GM13977 (cell line): ENCODE data around the gene DAB2.

Source experiments
- DNase-seq: peaks from one replicate; pipeline ENCODE4 v3.0.0; 2012; ENCODE audit warnings: low spot score
- CTCF ChIP-seq: IDR thresholded peaks from 2 replicates; pipeline ENCODE4 v1.5.1; 2012; ENCODE audit warnings: mild to moderate bottlenecking, control low read depth; ENCODE audit not compliant: insufficient read depth; ENCODE audit errors: extremely low read depth, missing control alignments
- in situ Hi-C: fragments of 300-500 bp; cut with MboI; formaldehyde crosslinking; loops from one replicate; pipeline ENCODE4 v1.12.0; 2022; ENCODE audit warnings: low sequenced_read_pairs, low pct_unique_long_range_greater_than_20kb, mixed read lengths, inconsistent platforms; ENCODE audit not compliant: unreplicated experiment

Gene DAB2

GRCh38 chr5:39450487-39450886, 25.7 kb upstream of the DAB2 start:
- no peak for DNase-seq
- TF ChIP-seq CTCF = no peak
- in situ Hi-C loops = no loop called here

GRCh38 chr5:39449591-39449990, 24.8 kb upstream of the DAB2 start:
- in situ Hi-C loops = no loop called here
- no peak for TF ChIP-seq CTCF
- DNase-seq = no peak

GRCh38 chr5:39448506-39449128, 23.8 kb upstream of the DAB2 start:
- no peak for DNase-seq
- TF ChIP-seq CTCF = no peak
- in situ Hi-C loops = no loop called here

- DNase-seq = no peak
- in situ Hi-C loops = no loop called here
- no peak for TF ChIP-seq CTCF
These were observed 23.2 kb upstream of the DAB2 start for GRCh38 chr5:39447968-39448367.

- no peak for DNase-seq
- in situ Hi-C loops = no loop called here
- TF ChIP-seq CTCF = no peak
These were observed 22.3 kb upstream of the DAB2 start for GRCh38 chr5:39447059-39447458.

GRCh38 chr5:39446231-39446630, 21.5 kb upstream of the DAB2 start:
- no peak for TF ChIP-seq CTCF
- DNase-seq = no peak
- in situ Hi-C loops = no loop called here

GRCh38 chr5:39443911-39444310, 19.1 kb upstream of the DAB2 start:
- no peak for TF ChIP-seq CTCF
- no peak for DNase-seq
- in situ Hi-C loops = no loop called here
